Measurements from ENCODE around the gene PRR36.

Gene PRR36

DNA sequence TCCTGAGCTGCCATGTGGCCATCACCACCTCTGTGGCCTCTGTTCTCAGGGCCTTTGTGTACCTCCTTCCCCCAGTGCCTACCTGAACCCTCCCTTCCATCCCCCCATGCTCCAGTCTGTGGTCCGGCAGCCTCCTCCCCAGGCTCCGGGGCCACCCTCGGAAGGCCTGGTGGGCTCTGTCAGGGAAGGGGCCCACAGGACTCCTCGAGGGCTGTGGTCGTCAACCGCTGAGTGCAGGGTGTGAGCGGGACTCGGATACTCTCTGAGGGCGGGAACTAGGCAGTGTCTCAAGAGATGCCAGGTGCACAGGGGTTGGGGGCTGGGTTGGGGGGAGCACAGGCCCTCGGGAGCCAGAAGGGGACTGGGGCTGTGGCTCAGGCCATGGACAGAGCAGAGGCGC is 33.4 kb upstream of the PRR36 start:
- TF ChIP-seq, protein P1, sequence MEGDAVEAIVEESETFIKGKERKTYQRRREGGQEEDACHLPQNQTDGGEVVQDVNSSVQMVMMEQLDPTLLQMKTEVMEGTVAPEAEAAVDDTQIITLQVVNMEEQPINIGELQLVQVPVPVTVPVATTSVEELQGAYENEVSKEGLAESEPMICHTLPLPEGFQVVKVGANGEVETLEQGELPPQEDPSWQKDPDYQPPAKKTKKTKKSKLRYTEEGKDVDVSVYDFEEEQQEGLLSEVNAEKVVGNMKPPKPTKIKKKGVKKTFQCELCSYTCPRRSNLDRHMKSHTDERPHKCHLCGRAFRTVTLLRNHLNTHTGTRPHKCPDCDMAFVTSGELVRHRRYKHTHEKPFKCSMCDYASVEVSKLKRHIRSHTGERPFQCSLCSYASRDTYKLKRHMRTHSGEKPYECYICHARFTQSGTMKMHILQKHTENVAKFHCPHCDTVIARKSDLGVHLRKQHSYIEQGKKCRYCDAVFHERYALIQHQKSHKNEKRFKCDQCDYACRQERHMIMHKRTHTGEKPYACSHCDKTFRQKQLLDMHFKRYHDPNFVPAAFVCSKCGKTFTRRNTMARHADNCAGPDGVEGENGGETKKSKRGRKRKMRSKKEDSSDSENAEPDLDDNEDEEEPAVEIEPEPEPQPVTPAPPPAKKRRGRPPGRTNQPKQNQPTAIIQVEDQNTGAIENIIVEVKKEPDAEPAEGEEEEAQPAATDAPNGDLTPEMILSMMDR (IDR thresholded peaks at IDR 0.05; ENCODE audit: insufficient read depth, low read depth, low read length, missing control alignments) = no peak
- DNase-seq (ENCODE audit: low read depth) = peak; percentile 4
- H3K4me3 ChIP-seq (ENCODE audit: low read depth, low read length) = no peak overlapping the region

DNA sequence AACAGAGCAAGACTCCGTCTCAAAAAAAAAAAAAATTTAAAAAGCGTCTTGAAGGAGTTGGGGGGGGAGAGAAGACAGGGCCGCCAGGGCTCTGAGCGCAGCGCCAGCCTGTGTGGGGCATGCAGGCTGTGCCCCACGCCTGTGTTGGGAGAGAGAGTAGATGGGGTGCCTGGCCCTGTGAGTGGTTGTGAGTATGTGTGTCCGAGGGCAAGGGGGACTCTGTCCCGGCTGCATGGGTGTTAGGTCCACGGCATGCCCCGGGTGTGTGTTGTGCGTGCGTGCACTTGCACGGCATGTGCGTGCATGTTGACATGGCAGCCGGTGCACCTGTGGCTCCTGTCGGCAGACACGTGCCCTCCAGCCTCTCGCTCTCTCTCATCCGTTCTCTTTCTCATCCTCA is 32.9 kb upstream of the PRR36 start:
- DNase-seq (ENCODE audit: low read depth) = peak; percentile 4
- TF ChIP-seq, protein P1 (IDR thresholded peaks at IDR 0.05; ENCODE audit: insufficient read depth, low read depth, low read length, missing control alignments) = no peak
- H3K4me3 ChIP-seq (ENCODE audit: low read depth, low read length) = no peak overlapping the region

DNA sequence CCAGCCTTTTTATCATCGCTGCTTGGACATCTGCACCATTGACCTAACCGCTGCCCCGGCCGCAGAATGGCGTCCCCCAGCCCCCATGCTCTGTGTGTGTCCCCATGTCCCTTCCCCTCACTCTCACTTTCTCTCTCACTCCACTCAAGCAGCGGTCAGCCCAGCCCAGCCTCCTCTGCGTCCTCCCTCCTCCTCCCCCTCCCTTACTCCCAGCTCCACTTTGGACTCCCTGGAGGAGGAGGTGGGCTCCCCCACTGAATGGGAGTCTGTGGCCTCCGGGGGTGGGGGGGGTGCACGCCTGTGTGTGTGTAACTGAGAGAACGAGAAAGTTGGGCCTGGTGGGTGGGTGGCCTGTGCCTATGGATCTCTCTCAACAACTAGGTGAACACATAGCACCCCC is 31.7 kb upstream of the PRR36 start:
- peak; percentile 1 for DNase-seq (ENCODE audit: low read depth)
- TF ChIP-seq, protein P1 (IDR thresholded peaks at IDR 0.05; ENCODE audit: insufficient read depth, low read depth, low read length, missing control alignments) = no peak
- no peak overlapping the region for H3K4me3 ChIP-seq (ENCODE audit: low read depth, low read length)

DNA sequence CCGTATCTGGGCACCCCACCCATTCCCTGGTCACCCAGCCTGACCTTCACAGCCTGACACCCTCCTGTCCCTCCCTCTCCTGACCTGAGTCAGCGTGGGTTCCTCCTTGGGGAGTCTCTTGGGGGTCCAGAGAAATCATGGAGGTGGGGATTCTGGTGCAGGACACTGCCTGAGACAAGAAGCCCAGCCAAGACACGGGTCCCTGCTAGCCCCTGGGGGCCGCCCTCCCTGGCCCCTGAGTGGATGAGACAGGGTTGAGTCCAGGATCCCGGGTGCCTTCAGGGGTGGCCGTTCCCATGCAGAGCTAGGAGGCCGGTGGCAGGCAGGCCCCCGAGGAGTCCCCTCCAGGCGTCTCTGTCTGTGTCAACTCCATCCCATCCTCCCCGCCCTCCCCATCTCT is 31.1 kb upstream of the PRR36 start:
- no peak overlapping the region for H3K4me3 ChIP-seq (ENCODE audit: low read depth, low read length)
- TF ChIP-seq, protein P1 (IDR thresholded peaks at IDR 0.05; ENCODE audit: insufficient read depth, low read depth, low read length, missing control alignments) = no peak
- peak; percentile 7 for DNase-seq (ENCODE audit: low read depth)

DNA sequence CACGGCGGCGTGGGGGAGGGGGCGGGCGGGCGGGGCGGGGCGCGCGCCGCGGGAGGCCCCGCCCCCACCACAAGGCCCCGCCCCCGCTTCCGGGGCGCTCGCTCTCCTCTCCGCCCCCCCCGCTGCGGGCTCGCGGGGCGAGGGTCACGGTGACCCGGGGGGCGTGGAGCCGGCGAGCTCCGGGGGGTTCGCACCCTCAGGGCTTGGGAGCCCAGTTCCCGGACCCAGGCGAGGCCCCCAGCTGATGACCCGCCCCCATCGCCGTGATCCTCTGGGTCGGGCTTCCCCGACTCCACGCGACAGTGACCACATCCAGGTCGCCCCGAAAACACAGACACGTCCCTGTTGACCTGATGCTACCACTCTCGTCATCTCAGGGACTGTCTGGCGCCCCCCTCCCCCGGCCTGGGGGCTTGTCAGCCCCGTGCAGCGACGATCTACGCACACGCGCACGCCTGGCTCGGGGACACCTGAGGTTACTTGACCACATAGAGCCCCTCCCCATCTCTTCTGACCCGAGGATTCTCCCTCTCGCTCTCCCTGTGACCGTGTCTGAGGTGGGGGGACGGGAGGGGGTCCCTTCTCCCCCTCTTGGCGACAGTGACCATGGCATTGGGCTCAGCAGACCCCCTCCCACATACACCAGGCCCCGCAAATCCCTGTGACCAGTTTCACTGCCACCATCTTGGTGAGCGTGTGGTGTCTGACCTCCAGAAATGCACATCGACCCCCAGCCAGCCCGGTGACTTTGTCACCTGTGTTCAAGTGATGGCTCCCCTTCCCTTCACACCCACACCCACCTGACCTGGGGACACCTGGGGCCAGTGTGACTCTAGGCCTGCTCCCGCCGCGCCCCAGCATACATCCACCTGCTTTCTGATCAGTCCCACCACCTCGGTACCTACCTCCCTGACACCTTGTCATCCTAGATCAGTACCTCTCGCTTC is 30.2 kb upstream of the PRR36 start:
- DNase-seq (ENCODE audit: low read depth) = peak; percentile 71
- TF ChIP-seq, protein P1 (IDR thresholded peaks at IDR 0.05; ENCODE audit: insufficient read depth, low read depth, low read length, missing control alignments) = no peak

DNA sequence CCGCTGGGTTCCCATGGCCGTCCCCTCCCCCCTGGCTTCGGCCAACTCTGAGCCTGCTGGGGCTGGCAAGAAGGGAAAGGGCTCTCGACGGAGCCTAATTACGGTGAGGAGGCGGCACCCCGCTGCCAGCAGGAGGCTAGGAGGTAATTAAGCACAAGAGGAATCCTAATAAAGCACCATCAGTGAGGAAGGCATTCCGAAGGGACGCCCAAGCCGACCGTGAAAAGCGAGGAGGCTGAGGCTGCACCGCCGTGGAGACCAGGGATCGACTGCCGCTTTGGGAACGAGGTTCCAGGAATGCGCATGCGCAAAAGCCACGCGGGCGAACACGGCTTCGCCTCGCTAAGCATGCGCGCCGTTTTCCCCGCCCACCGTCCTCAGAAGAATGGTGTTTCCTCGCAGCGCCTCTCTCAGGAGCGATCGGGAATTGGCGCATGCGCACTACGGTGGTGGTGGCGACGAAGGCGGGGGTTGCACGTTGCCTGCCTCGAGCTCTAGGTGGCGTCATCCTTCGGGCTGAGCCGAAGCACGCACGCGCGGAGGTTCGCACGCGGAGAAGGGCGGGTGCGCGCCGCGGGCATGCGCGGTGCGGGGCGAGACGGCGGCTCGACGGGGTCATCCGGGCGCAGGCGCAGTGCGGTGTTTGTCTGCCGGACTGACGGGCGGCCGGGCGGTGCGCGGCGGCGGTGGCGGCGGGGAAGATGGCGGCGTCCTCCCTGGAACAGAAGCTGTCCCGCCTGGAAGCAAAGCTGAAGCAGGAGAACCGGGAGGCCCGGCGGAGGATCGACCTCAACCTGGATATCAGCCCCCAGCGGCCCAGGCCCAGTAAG is 29.3 kb upstream of the PRR36 start, which contains the start of gene MAP2K7:
Gene MAP2K7, plus strand, starts transcription at position 634 of the 830 bp plus-strand sequence. Its CDS starts 68 bp downstream, at position 702.
- TF ChIP-seq, protein P1 (IDR thresholded peaks at IDR 0.05; ENCODE audit: insufficient read depth, low read depth, low read length, missing control alignments) = peak; percentile 59
- DNase-seq (ENCODE audit: low read depth) = peak; percentile 100
- H3K4me3 ChIP-seq (ENCODE audit: low read depth, low read length) = peak within 1 kb of the TSS; percentile 76

More for the DNA sequence above, 30.2 kb upstream of the PRR36 start:
- H3K4me3 ChIP-seq (ENCODE audit: low read depth, low read length) = peak overlapping the region; percentile 76

All from GM12865 (cell line).